Prostate gland (tissue), 2 donors: ENCODE results near the gene RNF223.

ENCODE experiments used
- CTCF ChIP-seq, 4 experiments: fragments of 200-600 bp in 2 of 4; fragments of 450-650 bp in 2 of 4; sonication (generic) in 2 of 4; IDR thresholded peaks; 1 replicate in 3 of 4; 2 replicates in 1 of 4; pipeline ENCODE4 v1.5.1; 2016 to 2019; ENCODE audit warnings: antibody characterized with exemption in 4 of 4, mild to moderate bottlenecking in 2 of 4, moderate library complexity in 2 of 4
- POLR2A ChIP-seq: fragments of 450-650 bp; IDR thresholded peaks from one replicate; pipeline ENCODE4 v1.6.1; 2016; ENCODE audit warnings: antibody characterized with exemption, mild to moderate bottlenecking

- TF ChIP-seq POLR2A (no peak), CTCF (IDR thresholded peaks at IDR 0.05) (no peak)
These were observed 40.3 kb upstream of the RNF223 start for GRCh38 chr1:1114431-1114830.
